HCT116 (cell line): ENCODE data around the gene WWOX. TPM values are rescaled to one million over a fixed set of nuclear protein-coding genes. Genes with fewer than 3 reads are reported as not detected.

Source experiments
- ATAC-seq: fragments of 200-7000 bp; cut with Tn5 transposase; 2 replicates; pipeline ENCODE4 v1.9.1; 2020; ENCODE audit warnings: mild to moderate bottlenecking, moderate library complexity
- BruUV-seq: library from RNA; stranded (reverse); fragments of 400-500 nt; replicated peaks from 2 replicates; lab custom pipeline; 2021; lab: Mats Ljungman, UMichigan
- CTCF ChIA-PET: fragments of 300-600 bp; sonication (Branson Sonifier 250); formaldehyde crosslinking; loops from one replicate; lab custom pipeline; 2021; ENCODE audit warnings: antibody characterized with exemption; lab: Charles Lee
- POLR2A ChIA-PET: fragments of 300-600, 350-600 bp; sonication (Branson Sonifier 250); formaldehyde crosslinking; loops from one replicate; lab custom pipeline; 2021; ENCODE audit warnings: antibody characterized with exemption; lab: Charles Lee
- RAD21 ChIA-PET, 2 experiments: fragments of 300-600 bp; sonication (Branson Sonifier 250); formaldehyde crosslinking; loops; one replicate each; lab custom pipeline; 2023; ENCODE audit warnings: low total read pairs in 2 of 2; ENCODE audit not compliant: uncharacterized antibody in 2 of 2, unreplicated experiment in 2 of 2, low non-redundant PET in 1 of 2; lab: Charles Lee
- DNase-seq: peaks from one replicate; pipeline ENCODE4 v3.0.0-alpha.2; 2010; ENCODE audit warnings: low read depth, low spot score
- H2AFZ ChIP-seq: fragments of 200-600 bp; shearing (Covaris generic), sonication (generic); 2 replicates; pipeline ENCODE4 v1.6.1; 2017; ENCODE audit warnings: low read depth, mixed run types, mixed read lengths, antibody characterized with exemption, low read length; ENCODE audit not compliant: poor library complexity, severe bottlenecking
- H3K27ac ChIP-seq: 2 replicates; pipeline ENCODE4 v1.5.1; 2012; ENCODE audit warnings: low read depth, low read length
- H3K27me3 ChIP-seq: fragments of 200-600 bp; sonication (generic); 2 replicates; pipeline ENCODE4 v1.6.1; 2016; ENCODE audit warnings: mixed run types, low read length, mixed read lengths; ENCODE audit not compliant: insufficient read depth
- H3K36me3 ChIP-seq, 2 experiments: fragments of 200-500 bp in 1 of 2; fragments of 200-600 bp in 1 of 2; sonication (Bioruptor generic) in 1 of 2; sonication (generic) in 1 of 2; 2 replicates each; pipeline versions ENCODE4 v1.5.1 to v1.6.1; 2014 to 2016; ENCODE audit warnings: low read length in 2 of 2, inconsistent platforms in 1 of 2, mixed read lengths in 1 of 2, mixed run types in 1 of 2; ENCODE audit not compliant: insufficient read depth in 2 of 2, control insufficient read depth in 1 of 2
- H3K4me1 ChIP-seq, 2 experiments: fragments of 200-600 bp in 1 of 2; sonication (generic) in 1 of 2; 2 replicates each; pipeline versions ENCODE4 v1.5.1 to v1.6.1; 2012 to 2017; ENCODE audit warnings: low read length in 2 of 2, inconsistent platforms in 1 of 2, mild to moderate bottlenecking in 1 of 2, mixed read lengths in 1 of 2, mixed run types in 1 of 2, moderate library complexity in 1 of 2; ENCODE audit not compliant: insufficient read depth in 2 of 2, control insufficient read depth in 1 of 2
- H3K4me2 ChIP-seq: fragments of 200-600 bp; sonication (generic); 2 replicates; pipeline ENCODE4 v1.6.1; 2017; ENCODE audit warnings: mixed run types, low read length, mixed read lengths
- H3K4me3 ChIP-seq, 2 experiments: fragments of 200-600 bp in 1 of 2; sonication (generic) in 1 of 2; replicated peaks in 1 of 2; 2 replicates each; pipeline ENCODE4 v1.5.1; 2011 to 2016; ENCODE audit warnings: low read length in 2 of 2, control low read depth in 1 of 2, low read depth in 1 of 2, mild to moderate bottlenecking in 1 of 2, mixed read lengths in 1 of 2, mixed run types in 1 of 2
- H3K79me2 ChIP-seq: fragments of 200-600 bp; sonication (generic); 2 replicates; pipeline ENCODE4 v1.6.1; 2017; ENCODE audit warnings: mild to moderate bottlenecking, mixed run types, low read length, moderate library complexity, mixed read lengths; ENCODE audit not compliant: insufficient read depth
- H3K9ac ChIP-seq: fragments of 200-600 bp; sonication (generic); 2 replicates; pipeline ENCODE4 v1.6.1; 2016; ENCODE audit warnings: low read length, mixed read lengths
- H3K9me2 ChIP-seq: fragments of 200-600 bp; sonication (generic), shearing (Covaris generic); 2 replicates; pipeline ENCODE4 v1.6.1; 2017; ENCODE audit warnings: mixed run types, mild to moderate bottlenecking, moderate library complexity; ENCODE audit not compliant: insufficient read depth
- H3K9me3 ChIP-seq, 2 experiments: fragments of 200-500 bp in 1 of 2; fragments of 200-600 bp in 1 of 2; sonication (Bioruptor generic) in 1 of 2; sonication (generic) in 1 of 2; 2 replicates each; pipeline ENCODE4 v1.6.1; 2014 to 2017; ENCODE audit warnings: low read length in 2 of 2, mixed read lengths in 2 of 2, inconsistent platforms in 1 of 2, low read depth in 1 of 2, mild to moderate bottlenecking in 1 of 2, mixed run types in 1 of 2, moderate library complexity in 1 of 2; ENCODE audit not compliant: control insufficient read depth in 1 of 2, insufficient read depth in 1 of 2
- H4K20me1 ChIP-seq: fragments of 200-600 bp; sonication (generic), shearing (Covaris generic); 2 replicates; pipeline ENCODE4 v1.6.1; 2017; ENCODE audit warnings: mixed run types, mild to moderate bottlenecking, moderate library complexity; ENCODE audit not compliant: insufficient read depth
- CEBPB ChIP-seq: IDR thresholded peaks from 2 replicates; pipeline ENCODE4 v1.6.1; 2012; ENCODE audit warnings: low read depth
- ELF1 ChIP-seq: IDR thresholded peaks from 2 replicates; pipeline ENCODE4 v1.6.1; 2012; ENCODE audit warnings: low read depth, borderline replicate concordance
- EZH2 ChIP-seq: fragments of 200-600 bp; sonication (generic); IDR thresholded peaks from 2 replicates; pipeline ENCODE4 v1.6.1; 2017; ENCODE audit warnings: antibody characterized with exemption, mixed run types
- EZH2phosphoT487 ChIP-seq: fragments of 200-600 bp; IDR thresholded peaks from 2 replicates; pipeline ENCODE4 v1.6.1; 2018; ENCODE audit warnings: antibody characterized with exemption, borderline replicate concordance
- FOSL1 ChIP-seq: IDR thresholded peaks from 2 replicates; pipeline ENCODE4 v1.6.1; 2012; ENCODE audit warnings: low read depth
- JUND ChIP-seq: IDR thresholded peaks from 2 replicates; pipeline ENCODE4 v1.6.1; 2012
- POLR2A ChIP-seq: IDR thresholded peaks from 2 replicates; pipeline ENCODE4 v1.7.0; 2011; ENCODE audit warnings: borderline replicate concordance; ENCODE audit not compliant: insufficient read depth, insufficient read length; ENCODE audit errors: extremely low read depth
- POLR2AphosphoS5 ChIP-seq: IDR thresholded peaks from 2 replicates; pipeline ENCODE4 v1.6.1; 2011; ENCODE audit warnings: mild to moderate bottlenecking, low read depth, low read length, moderate library complexity
- RAD21 ChIP-seq: IDR thresholded peaks from 2 replicates; pipeline ENCODE4 v1.6.1; 2012; ENCODE audit warnings: low read depth, mild to moderate bottlenecking
- SIN3A ChIP-seq: IDR thresholded peaks from 2 replicates; pipeline ENCODE4 v1.6.1; 2012; ENCODE audit warnings: low read depth
- SP1 ChIP-seq: IDR thresholded peaks from 2 replicates; pipeline ENCODE4 v1.6.1; 2012; ENCODE audit warnings: low read depth
- TCF7L2 ChIP-seq: IDR thresholded peaks from 2 replicates; pipeline ENCODE4 v1.7.0; 2011; ENCODE audit warnings: borderline replicate concordance, inconsistent platforms; ENCODE audit not compliant: insufficient read depth, insufficient read length; ENCODE audit errors: extremely low read depth
- YY1 ChIP-seq: IDR thresholded peaks from 2 replicates; pipeline ENCODE4 v1.6.1; 2011; ENCODE audit warnings: low read length, low read depth, moderate library complexity, mild to moderate bottlenecking; ENCODE audit not compliant: insufficient replicate concordance; ENCODE audit errors: extremely low read depth
- ZBTB33 ChIP-seq: IDR thresholded peaks from 2 replicates; pipeline ENCODE4 v1.6.1; 2011; ENCODE audit warnings: mild to moderate bottlenecking, low read length, moderate library complexity; ENCODE audit not compliant: insufficient replicate concordance; ENCODE audit errors: extremely low read depth
- ZFX ChIP-seq: fragments of 450-650 bp; IDR thresholded peaks from 2 replicates; pipeline ENCODE4 v1.6.1; 2017
- ZNF274 ChIP-seq: fragments of 200-500 bp; sonication (Bioruptor generic); IDR thresholded peaks from 2 replicates; pipeline ENCODE4 v1.6.1; 2014; ENCODE audit warnings: mild to moderate bottlenecking, low read depth, low read length, inconsistent platforms
- intact Hi-C: fragments of 100-400 bp; cut with micrococcal nuclease; formaldehyde crosslinking; loops from 2 replicates; pipeline ENCODE4 v1.10.0; 2022
- total RNA-seq: library from RNA; stranded (reverse); gene quantifications from one replicate; pipeline ENCODE4 v1.2.1, GENCODE V29; 2021; ENCODE audit not compliant: unreplicated experiment
- TF ChIP-seq, protein P1 (sequence below), 3 experiments: fragments of 200-600 bp in 1 of 3; sonication (generic) in 1 of 3; IDR thresholded peaks in 2 of 3; conservative IDR thresholded peaks in 1 of 3; 2 replicates each; pipeline ENCODE4 v1.5.1; 2012 to 2017; ENCODE audit warnings: low read depth in 2 of 3, low read length in 2 of 3, antibody characterized with exemption in 1 of 3, borderline replicate concordance in 1 of 3, control low read depth in 1 of 3, mild to moderate bottlenecking in 1 of 3, mixed read lengths in 1 of 3, mixed run types in 1 of 3, moderate library complexity in 1 of 3; ENCODE audit not compliant: insufficient read depth in 1 of 3

WWOX gene
- total RNA-seq, 1 experiment from 2014 or later = 13.7 TPM

- no peaks in the 10 kb centered on the region for H3K36me3 ChIP-seq
- H3K4me1 ChIP-seq = no peaks in the 10 kb centered on the region
- intact Hi-C loops = no loop called here
- DNase-seq (no peak), ATAC-seq (no peak)
- BruUV-seq = no TSS peak
- H3K27ac ChIP-seq = no peak overlapping the region
- H3K27me3 ChIP-seq = no peaks in the 10 kb centered on the region
- no peak overlapping the region for H3K4me3 ChIP-seq
- H3K9me2 ChIP-seq = no peaks in the 10 kb centered on the region
- no peak overlapping the region for H3K4me2 ChIP-seq
- RAD21 ChIA-PET = no interaction called here
- H4K20me1 ChIP-seq = no peaks in the 10 kb centered on the region
- POLR2A ChIA-PET = no interaction called here
- no peak for TF ChIP-seq YY1
- TF ChIP-seq CEBPB = no peak
- no peak for TF ChIP-seq SP1
- TF ChIP-seq ZBTB33 = no peak
- TF ChIP-seq ZNF274 = no peak
- no peak for TF ChIP-seq POLR2AphosphoS5
- TF ChIP-seq, protein P1, sequence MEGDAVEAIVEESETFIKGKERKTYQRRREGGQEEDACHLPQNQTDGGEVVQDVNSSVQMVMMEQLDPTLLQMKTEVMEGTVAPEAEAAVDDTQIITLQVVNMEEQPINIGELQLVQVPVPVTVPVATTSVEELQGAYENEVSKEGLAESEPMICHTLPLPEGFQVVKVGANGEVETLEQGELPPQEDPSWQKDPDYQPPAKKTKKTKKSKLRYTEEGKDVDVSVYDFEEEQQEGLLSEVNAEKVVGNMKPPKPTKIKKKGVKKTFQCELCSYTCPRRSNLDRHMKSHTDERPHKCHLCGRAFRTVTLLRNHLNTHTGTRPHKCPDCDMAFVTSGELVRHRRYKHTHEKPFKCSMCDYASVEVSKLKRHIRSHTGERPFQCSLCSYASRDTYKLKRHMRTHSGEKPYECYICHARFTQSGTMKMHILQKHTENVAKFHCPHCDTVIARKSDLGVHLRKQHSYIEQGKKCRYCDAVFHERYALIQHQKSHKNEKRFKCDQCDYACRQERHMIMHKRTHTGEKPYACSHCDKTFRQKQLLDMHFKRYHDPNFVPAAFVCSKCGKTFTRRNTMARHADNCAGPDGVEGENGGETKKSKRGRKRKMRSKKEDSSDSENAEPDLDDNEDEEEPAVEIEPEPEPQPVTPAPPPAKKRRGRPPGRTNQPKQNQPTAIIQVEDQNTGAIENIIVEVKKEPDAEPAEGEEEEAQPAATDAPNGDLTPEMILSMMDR (IDR thresholded peaks at IDR 0.05 in 2 of 3, conservative IDR thresholded peaks at IDR 0.05 in 1 of 3; ENCODE audit: borderline replicate concordance in 1 of 3, insufficient read depth in 1 of 3, low read depth in 2 of 3, low read length in 2 of 3) = no peak
- TF ChIP-seq EZH2 = no peak
- no peak for TF ChIP-seq POLR2A
- TF ChIP-seq RAD21 = no peak
- no peak for TF ChIP-seq ZFX
- TF ChIP-seq TCF7L2 = no peak
- no peak for TF ChIP-seq FOSL1
- TF ChIP-seq SIN3A = no peak
- no peak for TF ChIP-seq EZH2phosphoT487
- no peak for TF ChIP-seq ELF1
- TF ChIP-seq JUND = no peak
- no peak overlapping the region for H3K9ac ChIP-seq
- no peaks in the 10 kb centered on the region for H3K9me3 ChIP-seq
- CTCF ChIA-PET = no interaction called here
- H3K79me2 ChIP-seq = no peaks in the 10 kb centered on the region
- no peak overlapping the region for H2AFZ ChIP-seq
These were observed 160.4 kb downstream of the WWOX start for GRCh38 chr16:78259873-78260272.
